Dermis microvascular lymphatic vessel endothelial cell (primary cell): ENCODE measurements around the gene KAT6B. TPM values are rescaled to one million over a fixed set of nuclear protein-coding genes. Genes with fewer than 3 reads are reported as not detected.

Experiments used
- DNase-seq, 2 donors: peaks; one replicate each; pipeline versions ENCODE4 v3.0.0 to v3.0.0-alpha.2; 2010; ENCODE audit warnings: low read depth in 2 of 2
- total RNA-seq: library from RNA; depleted of rRNA; stranded (reverse); fragments of >200 nt; gene quantifications from 2 replicates; pipeline ENCODE4 v1.2.1, GENCODE V29; 2014

The KAT6B gene
- total RNA-seq, 1 donor from 2014 or later, result 10.8 TPM

DNA sequence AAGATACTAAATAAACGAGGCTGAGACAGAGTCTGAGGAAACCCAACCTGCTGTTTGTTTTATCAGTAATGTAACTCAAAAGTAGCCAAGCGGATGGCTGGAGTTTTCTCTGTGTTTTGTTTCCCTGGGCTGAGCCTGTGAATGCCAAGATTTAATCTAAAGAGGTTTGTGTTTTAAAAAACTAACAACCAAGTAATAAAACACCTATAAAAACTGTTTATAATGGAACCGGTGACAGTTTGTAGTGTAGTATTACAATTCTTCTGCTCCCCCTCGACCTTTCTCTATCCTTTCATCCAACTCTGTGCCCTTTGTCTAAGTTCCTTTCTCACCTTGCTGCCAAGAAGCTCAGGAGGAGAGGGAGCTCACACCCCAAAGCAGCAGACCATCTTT, 2.6 kb upstream of the KAT6B start:
- DNase-seq, result no peak

DNA sequence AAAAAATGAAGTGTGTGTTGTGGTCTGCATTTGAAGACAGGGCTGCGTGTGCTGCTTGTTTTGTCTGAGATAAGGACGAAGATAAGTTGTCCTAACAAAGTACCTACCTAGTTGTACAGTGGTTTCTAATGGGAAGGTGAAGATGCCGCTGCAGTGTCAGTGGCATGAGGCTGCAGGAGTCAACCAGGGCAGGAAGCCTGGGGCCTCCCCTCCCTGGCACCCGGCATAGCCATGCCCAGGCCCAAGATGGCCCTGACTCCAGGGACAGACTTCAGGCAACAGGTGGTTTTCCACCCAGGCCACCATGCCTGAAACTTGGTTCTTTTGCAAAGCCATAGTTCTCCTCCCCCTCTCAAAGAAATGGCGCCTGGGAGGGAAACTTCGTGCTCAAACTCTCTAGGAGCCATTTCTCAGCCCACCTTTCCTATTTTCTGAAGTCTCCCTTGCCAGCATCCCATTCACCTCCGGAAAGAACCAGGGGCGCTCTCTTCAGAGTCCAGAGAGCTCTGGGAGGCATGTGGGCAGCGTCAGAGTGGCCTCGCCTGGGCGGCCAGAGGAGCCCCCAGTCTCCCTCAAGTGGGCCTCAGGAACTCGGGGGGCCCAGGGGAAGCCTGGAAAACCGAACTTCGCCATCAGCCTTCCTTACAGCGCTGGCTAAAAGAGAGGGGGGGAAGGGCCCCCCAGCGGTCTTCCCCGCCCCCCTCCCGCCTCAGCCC, 2.1 kb upstream of the KAT6B start:
- no peak for DNase-seq

DNA sequence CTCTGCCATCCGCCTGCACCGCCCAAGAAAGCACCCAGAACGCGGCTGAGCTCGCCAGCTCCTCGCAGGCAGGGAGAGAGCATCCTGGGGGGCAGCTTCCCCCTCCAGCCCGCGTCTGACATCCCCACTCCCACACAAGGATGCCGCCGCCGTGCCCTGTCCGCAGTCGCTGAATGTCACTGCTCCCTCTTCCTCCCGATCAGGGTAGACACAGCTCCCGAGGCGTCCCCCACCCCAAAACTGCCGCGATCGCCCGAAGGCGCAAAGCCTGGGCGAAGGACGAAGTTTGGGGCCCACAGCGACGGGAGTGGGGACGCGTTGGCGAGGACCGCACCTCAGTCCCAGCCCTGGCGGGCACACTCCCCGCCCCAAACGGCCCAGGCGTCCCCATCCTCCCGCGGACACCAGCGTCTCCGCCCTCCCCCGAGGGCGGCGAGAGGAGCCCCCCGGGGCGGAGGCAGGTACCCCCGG, 1.5 kb upstream of the KAT6B start:
- peak in 1 of 2 donors; percentile 12 for DNase-seq

DNA sequence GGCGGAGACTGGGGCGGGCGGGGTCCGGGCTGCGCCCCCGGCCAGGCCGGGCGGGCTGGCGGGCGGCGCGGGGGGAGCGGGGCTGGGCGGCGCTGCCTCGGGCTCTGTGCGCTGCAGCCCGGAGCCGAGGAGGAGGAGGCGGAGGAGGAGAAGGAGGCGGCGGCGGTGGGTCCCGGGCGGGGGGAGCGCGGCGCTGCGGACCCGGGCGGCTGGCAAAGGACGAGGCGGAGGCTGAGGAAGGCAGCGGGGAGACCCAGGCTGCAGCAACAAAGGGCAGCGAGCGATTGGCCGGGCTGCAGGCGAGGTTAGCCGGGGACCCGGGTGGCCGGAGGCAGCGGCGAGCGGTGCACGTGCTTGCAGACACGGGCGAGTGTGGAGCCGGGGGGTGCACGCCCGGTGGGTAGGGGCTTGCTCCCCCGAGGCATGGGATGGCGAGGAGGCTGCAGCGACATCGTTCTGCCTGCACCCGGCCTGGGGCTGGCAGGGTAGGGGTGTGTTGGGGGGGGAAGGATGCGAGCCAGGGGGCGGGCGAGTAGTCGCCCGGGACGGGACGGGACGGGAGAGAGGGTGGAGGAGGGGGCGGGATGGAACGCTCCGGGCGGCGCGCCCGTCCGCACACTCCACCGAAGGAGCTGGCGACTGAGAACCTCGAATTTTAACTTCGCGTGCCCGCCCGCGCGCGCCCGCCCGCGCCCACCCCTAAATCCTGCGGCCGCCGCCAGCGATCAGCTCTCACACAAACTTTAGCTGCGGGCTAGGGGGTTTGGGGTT, 844 bp upstream of the KAT6B start:
- peak in 1 of 2 donors; percentile 48 for DNase-seq

DNA sequence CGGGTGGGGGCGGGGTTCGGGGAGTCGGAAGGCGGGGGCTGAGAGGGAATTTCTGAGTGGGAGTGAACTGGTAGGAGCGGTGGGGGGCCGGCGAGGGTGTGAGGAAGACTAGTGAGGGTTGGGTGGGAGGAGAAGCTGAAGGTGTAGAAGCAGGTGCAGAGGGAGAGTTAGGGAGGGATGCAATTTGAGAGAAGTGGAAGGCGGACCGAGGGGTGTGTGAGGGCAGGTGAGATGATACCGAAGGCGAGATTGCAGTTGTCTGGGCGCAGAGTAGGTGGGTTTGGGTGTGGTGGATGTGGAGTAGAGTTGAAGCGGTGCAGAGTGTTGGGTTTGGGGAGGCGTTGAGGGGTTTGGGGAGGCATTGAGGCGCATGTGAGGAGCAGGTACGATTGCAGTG, 643 bp downstream of the KAT6B start:
- no peak for DNase-seq

DNA sequence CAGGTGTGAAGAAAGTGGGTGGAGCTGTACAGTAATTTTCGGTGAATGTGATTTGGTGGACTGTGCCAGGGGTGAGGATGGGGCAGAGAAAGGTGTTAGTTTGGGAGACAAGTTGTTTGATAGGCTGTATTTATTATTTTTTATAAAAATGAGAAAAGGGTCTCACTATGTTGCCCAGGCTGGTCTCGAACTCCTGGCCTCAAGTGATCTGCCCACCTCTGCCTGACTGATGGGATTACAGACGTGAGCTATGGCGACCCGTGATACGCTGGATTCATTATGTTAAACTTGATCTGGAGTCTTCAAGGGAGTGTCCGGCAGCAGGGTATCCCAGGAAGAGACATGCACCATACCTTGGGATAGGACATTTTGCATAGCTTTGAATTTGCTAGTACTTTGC, 1.3 kb downstream of the KAT6B start:
- DNase-seq, result no peak

DNA sequence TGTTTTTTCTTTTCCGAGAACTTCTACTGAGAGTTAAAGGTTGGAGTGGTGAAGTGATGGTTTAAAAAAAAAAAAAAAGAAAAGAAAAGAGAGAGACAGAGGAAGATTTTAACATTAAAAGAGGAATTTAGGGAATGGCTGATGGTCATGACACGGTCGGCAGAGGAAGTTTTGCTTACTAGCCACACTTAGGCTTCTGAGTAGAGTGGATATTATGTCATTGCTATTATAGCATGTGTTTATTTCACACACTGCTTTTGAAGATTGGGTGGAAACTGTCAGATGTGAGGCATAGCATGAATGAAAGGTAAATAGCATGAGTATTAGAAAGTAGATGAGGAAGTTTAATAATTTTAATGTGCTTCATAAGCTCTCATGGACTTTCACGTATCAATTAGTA, 2.5 kb downstream of the KAT6B start:
- no peak for DNase-seq

DNA sequence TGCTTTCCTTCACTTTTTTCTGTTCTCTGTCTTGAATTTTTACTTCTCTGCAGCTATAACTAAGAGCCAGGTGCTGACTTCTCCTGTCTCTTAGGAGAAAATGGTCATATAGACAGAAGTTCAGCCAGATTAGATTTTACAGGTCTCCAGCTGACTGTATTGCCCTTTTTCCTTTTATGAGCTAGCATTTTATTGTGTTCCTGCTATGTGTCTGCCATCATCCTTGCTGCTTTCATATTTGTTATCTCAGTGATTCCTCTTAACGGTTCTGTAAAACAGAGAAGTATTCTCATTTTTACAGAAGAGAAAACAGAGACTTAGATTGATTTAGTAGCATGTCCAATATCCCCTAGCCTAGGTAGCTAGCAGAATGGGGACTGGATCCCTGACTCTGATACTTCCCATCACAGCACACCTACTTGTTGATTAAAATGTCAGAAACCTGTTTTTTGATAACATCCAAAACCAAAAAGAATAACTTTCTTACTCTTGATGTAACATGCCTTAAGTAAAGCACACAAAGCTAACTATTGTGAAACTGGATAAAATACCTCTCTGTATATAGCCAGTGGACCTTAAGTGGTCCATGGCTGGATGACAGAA, 5.2 kb downstream of the KAT6B start:
- no peak for DNase-seq

DNA sequence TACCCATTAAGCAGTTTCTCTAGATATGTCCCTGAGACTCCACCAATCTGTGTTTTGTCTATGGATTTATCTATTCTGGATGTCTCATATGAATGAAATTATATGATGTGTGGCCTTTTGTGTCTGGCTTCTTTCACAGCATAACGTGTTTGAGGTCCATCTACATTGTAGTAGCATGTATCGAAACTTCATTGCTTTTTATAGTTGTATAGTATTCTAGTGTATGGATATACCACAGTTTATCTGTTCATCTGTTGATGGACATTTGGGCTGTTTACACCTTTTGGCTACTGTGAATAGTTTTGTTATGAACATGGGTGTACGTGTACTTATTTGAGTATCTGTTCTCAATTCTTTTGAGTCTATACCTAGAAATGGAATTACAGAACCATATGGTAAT, 9.6 kb downstream of the KAT6B start:
- DNase-seq, result no peak

DNA sequence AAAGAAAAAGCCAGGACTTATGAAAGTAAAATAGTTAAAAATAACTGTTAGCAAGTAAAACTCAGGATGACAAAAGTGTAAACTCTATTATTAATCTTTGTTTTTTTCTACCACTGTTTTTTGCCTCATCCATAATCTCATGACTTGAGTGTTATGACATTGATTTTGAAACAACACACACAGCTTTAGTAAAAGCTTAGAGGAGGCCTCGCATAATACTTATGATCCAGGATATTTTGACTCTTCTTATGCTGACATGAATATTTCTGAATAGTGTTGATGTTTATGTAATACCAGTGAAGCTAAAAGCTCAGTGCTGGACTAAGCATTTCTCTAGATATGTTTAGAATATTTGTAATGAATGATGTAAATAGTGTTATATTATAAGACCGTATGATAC, 10.5 kb downstream of the KAT6B start:
- no peak for DNase-seq

DNA sequence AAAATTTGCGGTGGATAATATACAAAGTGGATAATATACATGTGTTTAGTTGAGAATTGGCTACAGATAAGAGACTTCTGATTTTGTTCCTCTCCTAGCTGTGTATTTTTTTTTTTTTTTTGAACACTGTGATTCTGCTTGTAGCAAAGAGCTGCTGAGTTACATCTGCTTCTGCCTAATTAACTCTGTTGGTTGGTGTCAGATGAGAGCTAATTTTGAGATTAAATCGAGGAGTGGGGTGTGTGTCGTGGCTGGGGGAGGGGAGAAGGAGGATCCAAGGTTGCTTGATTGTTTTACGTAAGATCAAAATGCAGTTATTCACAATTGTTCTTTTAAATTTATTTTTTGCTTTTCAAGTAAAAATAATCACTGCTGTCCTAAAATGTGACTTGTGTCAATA, 11.3 kb downstream of the KAT6B start:
- no peak for DNase-seq

DNA sequence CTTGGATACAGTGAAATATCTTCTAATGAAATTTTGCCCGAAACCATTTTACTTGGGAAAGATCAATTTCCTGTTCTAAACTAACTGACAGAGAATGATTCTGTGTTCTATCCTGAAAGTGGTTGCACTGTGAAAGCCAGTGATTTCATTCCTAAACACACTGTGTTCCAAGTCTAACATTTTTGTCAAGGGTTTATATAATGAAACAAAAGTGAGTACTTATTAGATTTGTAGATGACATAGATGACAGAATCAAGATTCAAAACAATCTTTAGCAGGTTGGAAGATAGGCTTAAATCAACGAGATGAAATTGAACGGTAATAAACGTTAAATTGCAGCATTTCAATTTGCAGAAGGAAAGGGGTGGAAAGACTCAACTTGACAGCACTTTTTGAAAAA, 13.3 kb downstream of the KAT6B start:
- no peak for DNase-seq

DNA sequence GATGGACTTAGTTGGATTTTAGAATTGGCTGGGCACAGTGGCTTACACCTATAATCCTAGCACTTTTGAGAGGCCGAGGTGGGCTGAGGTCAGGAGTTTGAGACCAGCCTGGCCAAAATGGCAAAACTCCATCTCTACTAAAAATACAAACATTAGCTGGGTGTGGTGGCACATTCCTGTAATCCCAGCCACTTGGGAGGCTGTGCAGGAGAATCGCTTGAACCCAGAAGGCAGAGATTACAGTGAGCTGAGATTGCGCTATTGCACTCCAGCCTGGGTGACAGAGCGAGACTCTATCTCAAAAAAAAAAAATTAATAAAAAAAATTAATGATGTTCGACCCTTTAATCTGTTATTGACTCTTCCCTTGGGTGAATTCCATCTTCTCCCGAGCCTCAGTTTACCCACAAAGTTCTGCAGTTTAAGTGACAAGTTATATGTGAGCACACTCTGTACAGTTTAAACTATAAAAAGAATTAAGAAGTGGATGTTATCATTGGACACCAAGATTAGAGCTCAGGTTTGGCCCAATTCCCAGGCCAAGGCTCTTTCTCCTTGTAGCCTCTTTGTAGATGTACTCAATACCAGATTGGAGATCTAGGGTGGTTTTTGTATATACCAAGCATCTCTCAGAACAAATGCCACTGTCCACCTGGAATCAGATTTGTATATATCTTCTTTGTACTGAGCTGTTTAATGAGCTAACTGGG, 15.0 kb downstream of the KAT6B start:
- no peak for DNase-seq

DNA sequence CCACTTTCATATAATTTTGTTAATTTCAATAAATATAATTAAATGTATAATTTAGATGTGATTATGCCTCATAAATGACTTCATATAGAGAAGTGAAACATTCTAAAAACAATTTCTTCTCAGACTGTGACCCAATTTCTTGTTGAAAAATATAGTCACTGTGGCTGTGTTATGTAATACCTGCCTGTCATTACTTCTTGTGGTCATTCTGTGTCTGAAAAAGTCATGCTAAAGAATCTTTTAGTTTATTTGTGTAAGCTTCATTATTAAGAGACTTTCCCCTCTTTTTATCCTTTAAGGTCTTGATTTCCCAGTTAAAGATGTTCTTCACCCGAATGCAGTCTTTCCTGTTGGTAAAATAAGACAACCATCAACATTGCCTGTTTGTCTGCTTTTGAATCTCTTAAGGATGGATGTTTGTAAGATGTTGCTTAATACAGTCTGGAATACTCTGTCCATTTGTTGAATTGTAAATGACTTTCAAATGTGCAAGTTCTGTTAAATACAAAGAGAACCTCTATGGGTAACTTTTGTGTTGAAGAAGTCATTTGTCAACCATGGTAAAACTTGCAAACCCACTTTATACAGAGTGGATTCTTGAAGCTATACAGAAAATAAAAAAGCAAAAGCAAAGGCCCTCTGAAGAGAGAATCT, 16.0 kb downstream of the KAT6B start:
- DNase-seq, result no peak

DNA sequence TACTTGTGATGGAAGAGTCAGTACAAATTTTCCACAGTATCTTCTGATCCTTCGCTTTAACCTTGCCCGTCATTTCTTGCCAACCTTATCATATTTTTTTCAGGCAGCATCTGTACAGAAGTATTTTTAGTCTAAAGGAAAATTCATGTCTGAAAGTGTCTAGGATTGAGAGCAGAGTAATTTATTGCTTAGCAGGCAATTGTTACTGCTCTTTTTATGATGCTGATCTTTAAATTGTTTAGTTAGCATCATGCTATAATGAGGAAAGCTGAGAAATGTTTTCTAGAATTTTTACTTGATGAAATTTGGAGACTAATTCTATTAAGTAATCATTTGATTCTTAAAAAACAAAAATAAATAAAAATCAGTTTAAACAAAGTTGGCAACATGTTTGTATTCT, 20.6 kb downstream of the KAT6B start:
- no peak for DNase-seq

DNA sequence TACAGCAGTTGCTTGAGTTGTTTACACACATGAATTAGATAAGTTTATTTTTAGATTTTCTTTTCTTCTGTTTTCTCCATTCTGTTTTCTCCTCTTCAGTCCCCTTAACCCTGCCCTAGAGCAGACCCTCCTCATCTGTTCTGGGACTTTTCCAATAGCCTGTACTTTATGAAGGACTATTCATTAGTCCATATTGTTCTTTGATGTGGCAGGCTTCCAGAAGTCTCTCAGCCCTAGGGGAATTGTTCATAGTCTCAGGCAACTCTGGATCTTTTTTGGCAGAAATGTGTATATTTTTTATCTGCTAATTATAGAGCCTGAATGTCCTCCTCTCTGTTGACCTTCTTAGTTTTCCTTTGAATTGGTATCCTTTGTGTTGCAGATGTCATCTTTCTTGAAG, 25.4 kb downstream of the KAT6B start:
- DNase-seq, result peak in 1 of 2 donors; percentile 32

DNA sequence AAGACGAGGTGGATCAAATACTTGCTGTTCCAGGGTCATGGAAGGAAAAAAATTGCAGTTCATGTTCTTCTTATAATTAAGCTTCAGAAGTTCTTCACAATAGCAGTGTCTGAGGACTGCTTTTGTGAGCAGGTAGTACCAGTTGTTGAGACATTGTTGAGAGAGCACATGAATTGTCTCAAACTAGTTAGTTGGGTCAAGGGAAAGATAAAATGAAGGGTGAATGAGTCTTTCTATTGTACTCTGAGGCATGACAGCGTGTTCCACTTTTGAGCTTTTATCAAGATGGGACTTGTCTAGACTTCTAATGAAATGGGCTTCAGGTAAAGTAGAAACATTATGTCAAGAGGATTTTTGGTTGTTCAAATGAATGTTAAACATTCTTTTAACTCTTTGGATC, 26.0 kb downstream of the KAT6B start:
- no peak for DNase-seq

DNA sequence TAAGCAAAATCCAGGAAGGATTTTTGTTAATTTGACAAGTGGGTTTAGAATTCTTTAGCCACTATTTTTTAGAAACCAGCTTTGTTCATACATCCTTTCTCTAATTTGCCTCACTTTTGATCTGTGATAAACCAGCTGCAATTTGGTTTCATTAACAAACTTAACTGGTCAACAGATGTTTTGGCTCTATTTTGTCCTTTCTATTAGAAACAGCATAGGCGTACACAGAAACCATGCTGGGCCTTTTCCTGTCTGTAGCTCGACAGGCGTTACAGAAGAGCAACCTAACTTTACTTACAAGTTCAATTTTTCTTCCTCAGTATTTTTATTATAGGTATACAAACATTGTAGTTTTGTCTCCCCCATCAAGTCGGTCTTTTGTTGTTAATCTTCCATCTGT, 28.2 kb downstream of the KAT6B start:
- no peak for DNase-seq

DNA sequence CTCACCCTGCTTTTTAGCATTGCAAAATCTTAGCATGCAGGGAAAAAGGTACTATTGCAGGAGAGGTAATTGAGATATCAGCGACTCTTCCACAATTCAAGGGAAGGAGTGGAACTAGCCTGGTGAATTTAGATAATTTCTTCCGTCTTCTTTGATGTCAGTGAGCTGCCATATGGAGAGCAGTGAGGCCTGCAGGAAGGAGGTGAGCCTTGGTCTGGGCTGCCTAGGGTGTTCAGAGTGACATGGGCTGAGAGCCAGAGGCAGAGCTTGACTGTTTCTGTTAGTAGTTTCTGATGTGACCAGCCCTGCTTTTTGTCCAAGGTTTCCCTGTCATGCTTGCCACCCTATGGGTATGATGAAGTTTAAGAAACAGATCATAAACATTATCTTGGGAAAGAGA, 28.6 kb downstream of the KAT6B start:
- DNase-seq, result no peak

DNA sequence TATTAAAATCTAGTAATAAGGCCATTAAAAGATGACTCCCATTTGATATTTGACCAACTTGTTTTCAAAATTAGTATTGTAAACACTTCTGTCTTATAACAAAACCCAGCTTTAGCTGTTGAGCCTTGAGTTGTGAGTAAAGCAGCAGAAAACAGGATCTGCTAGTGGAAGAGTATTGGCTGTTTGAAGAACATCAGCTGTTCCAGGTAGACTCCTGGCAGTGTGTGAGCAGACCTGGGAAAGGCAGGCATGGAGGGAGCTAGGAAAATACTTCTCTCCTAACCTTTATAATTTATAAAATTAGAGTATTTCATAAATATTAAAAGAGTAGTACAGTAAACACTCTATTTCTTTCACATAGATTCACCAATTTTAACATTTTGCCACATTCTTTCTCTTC, 29.0 kb downstream of the KAT6B start:
- no peak for DNase-seq

DNA sequence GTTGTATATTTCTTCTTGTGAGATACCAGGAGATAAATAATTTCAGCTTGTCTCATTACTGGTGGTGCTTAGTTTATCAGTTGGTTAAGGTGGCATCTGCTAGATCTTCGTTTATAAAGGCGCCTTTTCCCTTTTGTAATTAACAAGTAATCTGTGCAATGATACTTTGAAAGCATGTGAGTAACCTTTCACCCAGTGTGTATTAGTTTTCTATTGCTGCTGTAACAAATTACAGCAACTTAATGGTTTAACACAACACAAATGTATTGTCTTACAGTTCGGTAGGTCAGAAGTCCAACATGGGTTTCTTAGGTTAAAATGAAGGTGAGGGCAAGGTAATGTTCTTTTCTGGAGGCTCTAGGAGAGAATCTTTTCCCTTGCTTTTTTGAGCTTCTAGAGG, 30.5 kb downstream of the KAT6B start:
- DNase-seq, result no peak

DNA sequence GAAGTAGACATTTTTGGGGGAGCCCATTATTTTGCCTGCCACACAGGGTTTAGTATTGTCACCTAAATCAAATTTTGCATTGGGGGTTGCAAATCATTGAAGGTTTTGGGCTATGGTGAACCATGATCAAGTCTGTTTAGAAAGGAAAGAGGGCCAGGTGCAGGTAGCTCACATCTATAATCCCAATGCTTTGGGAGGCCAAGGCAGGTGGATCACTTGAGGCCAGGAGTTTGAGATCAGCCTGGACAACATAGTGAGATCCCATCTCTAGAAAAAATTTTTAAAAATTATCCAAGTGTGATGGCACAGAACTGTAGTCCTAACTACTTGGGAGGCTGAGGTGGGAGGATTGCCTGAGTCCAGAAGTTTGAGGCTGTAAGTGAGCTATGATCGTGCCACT, 31.2 kb downstream of the KAT6B start:
- DNase-seq, result no peak
